Ecto neural progenitor cell (in vitro differentiated cells): ENCODE measurements around the gene BPIFB1.

Experiments
- DNase-seq: peaks from one replicate; pipeline ENCODE4 v3.0.0-alpha.2; 2018; ENCODE audit warnings: low spot score

The BPIFB1 gene

GRCh38 chr20:33282991-33283555 is at the start of gene BPIFB1:
BPIFB1 (plus strand) TSS chr20:33283214; CDS start chr20:33286074, 2,860 bp downstream.
- DNase-seq: no peak

GRCh38 chr20:33234050-33234449 is 49.0 kb upstream of the BPIFB1 start:
- DNase-seq: no peak

DNA sequence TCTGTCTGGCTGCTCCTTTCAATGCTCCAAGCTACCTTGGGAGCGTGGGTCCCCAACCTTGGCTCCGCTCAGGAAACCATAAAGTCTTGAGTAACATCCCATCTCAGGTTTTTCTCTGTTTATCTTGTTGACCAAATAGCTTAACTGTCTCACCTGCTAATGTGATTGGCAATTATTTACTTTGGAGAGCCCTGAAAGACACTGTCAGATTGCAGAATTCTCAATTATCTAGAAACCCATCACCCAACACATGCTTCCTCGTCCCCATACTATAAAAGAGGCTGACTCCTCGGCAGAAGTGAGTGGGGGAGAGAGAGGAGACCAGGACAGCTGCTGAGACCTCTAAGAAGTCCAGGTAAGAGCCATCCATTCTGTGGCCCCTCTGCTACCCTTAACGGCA is 47.3 kb upstream of the BPIFB1 start, which contains the start of gene BPIFA1:
BPIFA1 (plus strand) TSS at position 301 of the 400 bp plus-strand sequence. CDS start 1,716 bp downstream, outside the sequence.
- no peak for DNase-seq

- DNase-seq: no peak
Measured at GRCh38 chr20:33236351-33236750, 46.7 kb upstream of the BPIFB1 start.

- no peak for DNase-seq
Measured at GRCh38 chr20:33237989-33238388, 45.0 kb upstream of the BPIFB1 start.

DNA sequence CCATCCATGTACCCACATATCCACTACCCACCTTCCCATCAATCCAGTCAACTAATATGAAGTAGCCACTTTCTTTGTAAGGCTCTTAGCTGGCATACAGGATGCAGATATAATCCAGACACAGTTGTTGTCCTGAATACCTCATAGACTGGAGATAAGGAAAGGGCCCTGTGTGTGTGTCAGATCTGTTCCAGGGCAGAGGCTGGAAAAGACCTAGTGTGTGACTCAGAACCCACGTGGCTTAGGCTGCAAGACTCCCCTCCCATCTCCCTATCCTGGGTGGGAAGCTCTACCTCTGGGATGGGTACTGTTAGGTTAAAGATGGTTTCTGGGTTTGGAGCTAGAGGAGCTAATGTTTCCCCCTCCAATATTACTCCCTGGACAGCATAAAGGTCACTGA is 43.6 kb upstream of the BPIFB1 start:
- DNase-seq: no peak

GRCh38 chr20:33239979-33240736 is 42.9 kb upstream of the BPIFB1 start:
- no peak for DNase-seq

GRCh38 chr20:33240923-33241322 is 42.1 kb upstream of the BPIFB1 start:
- no peak for DNase-seq

GRCh38 chr20:33242319-33243100 is 40.5 kb upstream of the BPIFB1 start:
- no peak for DNase-seq

GRCh38 chr20:33246077-33246476 is 36.9 kb upstream of the BPIFB1 start:
- no peak for DNase-seq

- DNase-seq: no peak
Measured at GRCh38 chr20:33249456-33249855, 33.6 kb upstream of the BPIFB1 start.

DNA sequence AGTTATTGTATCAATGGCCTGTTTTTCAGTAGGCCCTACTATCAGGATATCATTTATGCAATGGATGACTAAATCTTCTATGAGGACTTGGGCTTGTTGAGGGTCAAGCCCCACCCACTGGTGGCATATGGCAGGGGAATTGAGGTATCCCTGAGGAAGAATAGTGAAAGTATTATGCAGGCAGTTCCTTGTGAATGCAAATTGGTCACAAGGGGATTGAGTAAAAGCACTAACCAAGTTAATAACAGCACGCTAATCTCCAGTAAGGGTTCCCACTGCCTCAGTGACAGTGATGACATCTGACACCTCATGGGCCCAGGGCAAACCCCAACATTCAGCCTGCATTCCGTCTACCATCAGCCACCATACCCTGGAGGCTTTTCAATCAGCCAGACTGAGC is 32.3 kb upstream of the BPIFB1 start:
- DNase-seq: no peak

DNA sequence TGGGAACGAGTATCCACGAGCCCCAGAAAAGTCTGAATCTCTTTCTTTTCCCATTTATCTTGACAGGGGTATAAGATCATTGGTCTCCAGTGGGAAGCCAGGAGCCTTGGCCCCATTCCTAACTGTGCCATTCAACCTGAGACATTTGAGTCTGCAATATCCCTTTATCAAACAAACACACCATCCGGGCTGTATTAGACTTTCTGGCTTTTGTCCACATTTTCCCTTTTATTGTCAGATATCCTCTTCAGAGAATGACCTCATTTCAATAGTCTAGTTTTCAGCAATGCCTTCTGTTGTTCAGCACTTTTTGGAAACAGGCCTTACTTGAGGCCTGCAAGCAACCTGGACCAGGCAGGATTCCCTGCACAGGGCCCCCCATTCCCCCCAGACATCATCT is 31.5 kb upstream of the BPIFB1 start:
- DNase-seq: no peak

GRCh38 chr20:33252460-33252859 is 30.6 kb upstream of the BPIFB1 start:
- no peak for DNase-seq

GRCh38 chr20:33255005-33255404 is 28.0 kb upstream of the BPIFB1 start:
- no peak for DNase-seq

DNA sequence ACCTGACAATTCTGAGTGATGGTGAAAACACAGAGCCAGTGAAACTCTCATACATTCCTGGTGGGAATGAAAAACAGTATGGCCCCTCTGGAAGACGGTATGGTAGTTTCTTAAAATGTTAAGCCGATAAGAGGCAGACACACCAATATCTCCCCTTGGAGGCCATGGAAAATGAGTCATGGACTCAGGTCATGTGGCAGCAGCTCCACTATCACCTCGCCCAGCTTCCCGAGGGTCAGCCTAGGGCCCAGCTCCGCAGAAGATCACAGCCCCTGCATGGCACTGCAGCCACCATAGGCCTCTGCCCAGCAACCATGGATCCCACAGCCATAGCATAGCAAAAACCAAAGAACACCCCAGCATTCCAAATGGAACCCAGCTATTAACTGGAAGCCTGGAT is 25.8 kb upstream of the BPIFB1 start:
- no peak for DNase-seq

DNA sequence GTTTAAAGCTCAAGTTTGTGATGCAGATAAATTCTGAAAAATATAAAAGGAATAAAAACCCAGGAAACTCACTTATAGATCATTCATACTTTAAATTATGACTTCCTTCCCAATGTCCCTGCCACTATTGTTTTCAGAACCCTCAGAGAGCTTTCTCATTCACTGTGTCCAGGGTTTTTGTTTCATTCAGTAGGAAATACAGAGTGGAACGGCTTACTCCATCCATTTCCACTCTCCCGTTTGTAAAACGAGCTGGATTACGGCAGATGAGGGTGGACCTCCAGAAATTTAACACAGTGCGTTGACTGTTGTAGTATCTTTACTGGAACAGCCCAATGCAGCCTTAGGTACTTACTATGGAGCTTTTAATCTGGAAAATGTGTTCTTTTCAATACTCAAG is 23.6 kb upstream of the BPIFB1 start:
- DNase-seq: no peak

- DNase-seq: no peak
Measured at GRCh38 chr20:33261465-33261864, 21.5 kb upstream of the BPIFB1 start.

GRCh38 chr20:33262658-33263065 is 20.4 kb upstream of the BPIFB1 start:
- DNase-seq: peak; percentile 68

GRCh38 chr20:33263784-33264183 is 19.2 kb upstream of the BPIFB1 start:
- DNase-seq: no peak

GRCh38 chr20:33267701-33268100 is 15.3 kb upstream of the BPIFB1 start:
- no peak for DNase-seq

GRCh38 chr20:33272155-33272873 is 10.7 kb upstream of the BPIFB1 start:
- DNase-seq: no peak
